Measurements from ENCODE around the gene PFN3.
"Not testable (repeated sequence)": the region's sequence is repeated elsewhere in the genome, so short reads cannot be mapped to it uniquely, and the experiment has no call there.

The PFN3 gene

GRCh38 chr5:177390363-177391300, 9.8 kb downstream of the PFN3 start:
- peak; percentile 88 for DNase-seq

GRCh38 chr5:177389241-177390169, 11.0 kb downstream of the PFN3 start:
- peak; percentile 61 for DNase-seq

- no peak for DNase-seq
Measured at GRCh38 chr5:177388521-177389052, 11.9 kb downstream of the PFN3 start.

- no peak for DNase-seq
Measured at GRCh38 chr5:177387405-177387804, 13.1 kb downstream of the PFN3 start.

GRCh38 chr5:177386542-177386941, 13.9 kb downstream of the PFN3 start:
- no peak for DNase-seq

- no peak for DNase-seq
Measured at GRCh38 chr5:177385720-177386119, 14.7 kb downstream of the PFN3 start.

GRCh38 chr5:177384134-177384533, 16.3 kb downstream of the PFN3 start, which contains the start of gene SLC34A1:
TSS of gene SLC34A1 (plus strand) at chr5:177384434. CDS start at chr5:177385742, 1,308 bp downstream.
- no peak for DNase-seq

GRCh38 chr5:177383181-177383580, 17.3 kb downstream of the PFN3 start:
- DNase-seq, result no peak

- peak; percentile 35 for DNase-seq
Measured at GRCh38 chr5:177382423-177383029, 17.9 kb downstream of the PFN3 start.

GRCh38 chr5:177380805-177381126, 19.7 kb downstream of the PFN3 start:
- DNase-seq, result no peak

- DNase-seq, result no peak
Measured at GRCh38 chr5:177378884-177379883, 21.3 kb downstream of the PFN3 start.

GRCh38 chr5:177377851-177378776, 22.3 kb downstream of the PFN3 start:
- DNase-seq, result no peak

GRCh38 chr5:177376107-177376506, 24.4 kb downstream of the PFN3 start:
- DNase-seq, result no peak

- not testable (repeated sequence) for DNase-seq
Measured at GRCh38 chr5:177375516-177375915, 24.9 kb downstream of the PFN3 start.

- no peak for DNase-seq
Measured at GRCh38 chr5:177374211-177374610, 26.2 kb downstream of the PFN3 start.

- DNase-seq, result no peak
Measured at GRCh38 chr5:177373806-177374205, 26.7 kb downstream of the PFN3 start.

GRCh38 chr5:177372910-177373309, 27.6 kb downstream of the PFN3 start:
- DNase-seq, result no peak

- DNase-seq, result no peak
Measured at GRCh38 chr5:177372034-177372896, 28.2 kb downstream of the PFN3 start.
